HG02763 (cell line): ENCODE measurements around the gene ARL8A.
"Not testable (repeated sequence)": the region's sequence is repeated elsewhere in the genome, so short reads cannot be mapped to it uniquely, and the experiment has no call there.

Experiments
- ATAC-seq: cut with Tn5 transposase; IDR thresholded peaks from one replicate; pipeline ENCODE4 v1.9.1; 2021; ENCODE audit warnings: mild to moderate bottlenecking, moderate library complexity; ENCODE audit not compliant: unreplicated experiment

The ARL8A gene

GRCh38 chr1:202143011-202143767 lies 1.3 kb downstream of the ARL8A start:
- ATAC-seq: peak; percentile 12

GRCh38 chr1:202141468-202141867 lies 3.1 kb downstream of the ARL8A start:
- ATAC-seq: not testable (repeated sequence)

DNA sequence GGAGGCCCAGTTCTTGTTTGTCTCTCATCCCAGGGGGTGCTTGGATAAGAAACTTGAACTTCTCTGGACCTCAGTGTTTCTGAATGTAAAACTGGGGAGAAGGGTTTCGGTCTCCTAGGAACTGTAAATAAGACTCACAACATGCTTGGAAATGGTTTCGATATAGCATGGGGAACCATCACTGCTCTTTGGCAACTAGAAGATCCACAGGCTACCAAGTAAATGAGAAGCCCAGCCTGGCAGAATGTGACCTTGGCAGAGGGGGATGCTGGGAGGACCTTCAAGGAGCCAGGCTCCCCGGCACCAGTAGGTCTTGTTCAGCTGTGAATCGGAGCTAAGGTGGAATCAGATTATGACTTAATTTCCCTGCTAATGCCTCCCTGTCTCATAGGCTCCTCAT lies 3.7 kb downstream of the ARL8A start:
- ATAC-seq: no peak

- ATAC-seq: no peak
Observed at GRCh38 chr1:202135221-202135721, 9.3 kb downstream of the ARL8A start.

DNA sequence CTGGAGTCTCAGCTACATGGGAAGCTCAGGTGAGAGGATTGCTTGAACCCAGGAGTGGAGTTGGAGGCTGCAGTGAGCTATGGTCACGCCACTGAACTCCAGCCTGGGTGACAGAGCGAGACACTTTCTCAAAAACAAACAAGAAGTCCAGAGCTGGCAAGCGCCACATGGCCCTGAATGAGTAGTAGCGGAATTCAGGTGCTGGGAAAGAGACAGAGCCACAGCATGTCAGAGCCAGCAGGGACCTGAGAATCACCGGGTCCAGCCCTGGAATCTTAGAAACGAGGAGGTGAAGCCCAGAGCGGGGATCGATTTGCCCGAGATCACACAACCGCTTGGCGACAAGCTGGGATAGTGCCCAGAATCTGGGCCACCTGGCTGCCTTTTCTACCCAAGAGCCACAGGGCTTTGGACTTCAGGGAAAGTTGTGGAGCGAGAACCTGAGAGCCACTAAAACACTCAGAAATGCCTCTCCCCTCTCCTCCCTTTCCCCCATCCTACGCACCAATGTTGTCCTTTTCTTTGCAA lies 9.8 kb downstream of the ARL8A start:
- ATAC-seq: no peak

- no peak for ATAC-seq
Observed at GRCh38 chr1:202133989-202134388, 10.5 kb downstream of the ARL8A start.

GRCh38 chr1:202133496-202133895 lies 11.0 kb downstream of the ARL8A start:
- no peak for ATAC-seq

- no peak for ATAC-seq
Observed at GRCh38 chr1:202133001-202133400, 11.5 kb downstream of the ARL8A start.

DNA sequence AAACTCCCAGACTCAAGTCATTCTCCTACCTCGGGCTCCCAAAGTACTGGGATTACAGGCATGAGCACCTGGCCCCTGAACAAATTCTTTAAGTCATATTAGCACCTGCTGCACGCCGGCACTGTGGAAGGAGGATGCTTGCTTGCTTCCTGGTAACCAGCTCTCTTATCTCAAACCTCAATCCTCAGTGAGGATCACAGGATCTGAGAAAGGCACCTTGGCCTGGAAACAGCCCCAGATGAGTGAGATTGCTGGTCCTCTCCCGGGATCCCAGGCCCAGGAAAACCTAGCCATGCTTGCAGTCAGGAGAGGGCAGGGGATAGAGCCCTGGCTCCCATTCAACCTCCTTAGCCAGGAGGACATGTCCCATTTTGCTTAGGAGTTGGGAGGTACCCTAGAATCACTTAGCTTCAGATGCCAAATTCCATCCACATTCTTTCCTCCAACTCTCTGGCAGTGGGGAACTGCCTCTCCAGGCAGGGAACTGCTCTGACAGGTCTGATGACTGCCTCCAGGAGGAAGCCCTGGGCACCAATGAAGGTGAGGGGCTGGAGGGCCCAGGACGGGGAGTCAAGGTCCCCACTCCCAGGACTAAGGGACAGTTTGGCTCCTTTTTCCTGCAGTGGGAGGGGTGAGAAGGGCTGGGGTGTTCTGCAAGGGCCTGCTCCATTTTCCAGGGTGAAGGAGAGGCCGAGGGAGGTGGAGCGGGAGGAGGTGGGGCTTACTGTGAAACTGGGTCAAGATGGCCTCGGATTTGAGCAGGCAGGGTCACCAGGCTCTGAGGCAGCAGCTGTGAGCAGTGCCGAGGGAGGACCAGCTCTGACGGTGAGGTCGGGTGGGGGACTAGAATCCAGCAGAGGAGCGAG lies 12.3 kb downstream of the ARL8A start:
- no peak for ATAC-seq

- ATAC-seq: no peak
Observed at GRCh38 chr1:202130816-202131522, 13.6 kb downstream of the ARL8A start.

DNA sequence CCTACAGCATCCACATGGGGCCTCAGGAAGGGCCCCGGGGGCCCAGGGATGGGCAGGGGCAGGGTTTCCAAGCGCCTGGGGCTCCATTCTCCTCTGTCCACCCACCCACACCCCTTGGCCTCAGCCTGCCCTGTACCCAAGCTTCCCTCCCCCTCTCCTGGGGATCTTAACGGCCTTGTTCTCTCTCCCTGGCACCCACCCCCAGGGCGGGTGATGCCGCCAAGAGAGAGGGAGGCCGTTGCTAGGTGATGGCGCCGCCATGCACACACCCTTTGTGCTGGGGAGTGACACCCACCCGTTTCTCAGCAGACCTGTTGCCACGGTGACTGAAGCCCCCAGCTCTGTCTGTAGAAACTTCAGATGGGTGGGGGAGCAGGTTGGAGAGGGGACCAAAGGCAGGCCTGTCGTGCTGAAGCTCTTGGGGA lies 14.2 kb downstream of the ARL8A start:
- no peak for ATAC-seq

GRCh38 chr1:202129453-202130296 lies 14.9 kb downstream of the ARL8A start:
- ATAC-seq: no peak

DNA sequence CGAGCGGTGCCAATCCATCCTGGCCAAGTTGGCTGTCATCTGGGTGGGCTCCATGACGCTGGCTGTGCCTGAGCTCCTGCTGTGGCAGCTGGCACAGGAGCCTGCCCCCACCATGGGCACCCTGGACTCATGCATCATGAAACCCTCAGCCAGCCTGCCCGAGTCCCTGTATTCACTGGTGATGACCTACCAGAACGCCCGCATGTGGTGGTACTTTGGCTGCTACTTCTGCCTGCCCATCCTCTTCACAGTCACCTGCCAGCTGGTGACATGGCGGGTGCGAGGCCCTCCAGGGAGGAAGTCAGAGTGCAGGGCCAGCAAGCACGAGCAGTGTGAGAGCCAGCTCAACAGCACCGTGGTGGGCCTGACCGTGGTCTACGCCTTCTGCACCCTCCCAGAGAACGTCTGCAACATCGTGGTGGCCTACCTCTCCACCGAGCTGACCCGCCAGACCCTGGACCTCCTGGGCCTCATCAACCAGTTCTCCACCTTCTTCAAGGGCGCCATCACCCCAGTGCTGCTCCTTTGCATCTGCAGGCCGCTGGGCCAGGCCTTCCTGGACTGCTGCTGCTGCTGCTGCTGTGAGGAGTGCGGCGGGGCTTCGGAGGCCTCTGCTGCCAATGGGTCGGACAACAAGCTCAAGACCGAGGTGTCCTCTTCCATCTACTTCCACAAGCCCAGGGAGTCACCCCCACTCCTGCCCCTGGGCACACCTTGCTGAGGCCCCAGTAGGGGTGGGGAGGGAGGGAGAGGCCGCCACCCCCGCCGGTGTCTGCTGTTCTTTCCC lies 16.5 kb downstream of the ARL8A start:
- ATAC-seq: no peak

DNA sequence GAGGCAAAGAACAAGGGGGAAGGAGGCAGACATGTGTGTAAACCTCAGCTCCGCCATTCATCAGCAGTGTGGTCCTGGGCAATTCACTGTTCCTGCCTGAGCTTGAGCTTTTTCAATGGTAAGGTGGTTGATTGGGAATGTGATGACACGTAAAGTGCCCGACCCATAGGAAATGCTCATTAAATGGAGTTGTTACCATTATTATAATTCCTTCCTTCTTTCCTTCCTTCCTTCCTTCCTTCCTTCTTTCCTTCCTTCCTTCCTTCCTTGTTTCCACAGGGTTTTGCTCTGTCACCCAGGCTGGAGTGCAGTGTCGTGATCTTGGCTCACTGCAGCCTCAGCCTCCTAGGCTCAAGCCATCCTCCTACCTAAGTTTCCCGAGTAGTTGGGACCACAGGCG lies 17.5 kb downstream of the ARL8A start:
- no peak for ATAC-seq

DNA sequence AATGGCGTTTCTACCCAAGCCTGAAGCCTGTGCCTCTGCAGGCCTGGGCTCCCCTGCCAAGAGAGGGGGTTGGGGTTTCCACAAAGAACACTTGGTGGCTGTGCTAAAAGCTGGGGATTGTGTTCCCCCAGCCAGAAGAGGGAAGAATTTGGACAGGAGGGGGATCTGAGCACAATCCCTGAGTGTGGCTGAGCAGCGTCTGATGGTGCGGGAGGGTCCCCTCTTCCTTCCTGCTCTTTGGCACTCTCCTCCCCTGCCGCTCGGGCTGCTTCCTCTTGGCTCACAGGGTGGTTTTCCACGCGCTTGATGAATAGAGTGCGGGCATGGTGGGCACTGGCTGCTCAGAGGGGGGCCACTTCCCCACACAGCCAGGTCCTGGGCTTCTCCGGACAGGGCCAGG lies 18.1 kb downstream of the ARL8A start:
- no peak for ATAC-seq

DNA sequence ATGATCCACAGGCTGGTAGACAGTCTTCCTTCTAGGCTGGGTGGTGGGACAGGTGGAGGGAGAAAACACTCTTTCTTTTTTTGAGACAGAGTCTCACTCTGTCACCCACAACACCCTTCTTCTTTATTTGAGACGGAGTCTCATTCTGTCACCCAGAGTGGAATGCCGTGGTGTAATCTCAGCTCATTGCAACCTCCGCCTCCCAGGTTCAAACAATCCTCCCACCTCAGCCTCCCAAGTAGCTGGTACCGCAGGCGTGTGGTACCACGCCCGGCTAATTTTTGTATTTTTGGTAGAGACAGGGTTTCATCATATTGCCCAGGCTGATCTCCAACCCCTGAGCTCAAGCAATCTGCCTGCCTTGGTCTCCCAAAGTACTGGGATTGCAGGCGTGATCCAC lies 18.9 kb downstream of the ARL8A start:
- ATAC-seq: no peak

- no peak for ATAC-seq
Observed at GRCh38 chr1:202124142-202124541, 20.4 kb downstream of the ARL8A start.

DNA sequence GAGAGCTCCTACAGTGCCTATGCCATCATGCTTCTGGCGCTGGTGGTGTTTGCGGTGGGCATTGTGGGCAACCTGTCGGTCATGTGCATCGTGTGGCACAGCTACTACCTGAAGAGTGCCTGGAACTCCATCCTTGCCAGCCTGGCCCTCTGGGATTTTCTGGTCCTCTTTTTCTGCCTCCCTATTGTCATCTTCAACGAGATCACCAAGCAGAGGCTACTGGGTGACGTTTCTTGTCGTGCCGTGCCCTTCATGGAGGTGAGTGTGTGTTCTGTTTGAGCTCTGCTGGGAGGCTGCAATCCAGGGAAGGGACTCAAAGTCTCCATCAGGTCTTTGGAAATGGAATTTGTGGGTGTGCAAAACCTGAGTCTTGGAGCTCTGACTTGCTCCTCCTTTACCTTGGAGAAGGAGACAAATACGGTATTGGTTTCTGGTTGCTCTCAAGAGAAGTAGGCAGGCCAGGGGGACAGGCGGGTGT lies 21.2 kb downstream of the ARL8A start:
- no peak for ATAC-seq

- no peak for ATAC-seq
Observed at GRCh38 chr1:202122639-202123335, 21.8 kb downstream of the ARL8A start, which contains the start of gene GPR37L1. Gene GPR37L1, plus strand, starts transcription at chr1:202122917. Its CDS starts 47 bp downstream, at chr1:202122964.
